PC-3 (cell line): ENCODE data around the gene EPN1. TPM values are rescaled to one million over a fixed set of nuclear protein-coding genes. Genes with fewer than 3 reads are reported as not detected.
A peak's percentile ranks its signal among the peaks of the same experiment; 100 is the strongest.

Source experiments
- ATAC-seq: fragments of 200-7000 bp; cut with Tn5 transposase; 2 replicates; pipeline ENCODE4 v1.9.1; 2020; ENCODE audit warnings: mild to moderate bottlenecking, moderate library complexity
- BruUV-seq: library from RNA; stranded (reverse); fragments of 400-500 nt; replicated peaks from 2 replicates; lab custom pipeline; 2021; lab: Mats Ljungman, UMichigan
- CTCF ChIA-PET: fragments of 300-600 bp; sonication (Branson Sonifier 250); formaldehyde crosslinking; loops from one replicate; lab custom pipeline; 2022; ENCODE audit warnings: antibody characterized with exemption; lab: Charles Lee
- POLR2A ChIA-PET: fragments of 300-600 bp; sonication (Branson Sonifier 250); formaldehyde crosslinking; loops from one replicate; lab custom pipeline; 2022; ENCODE audit warnings: antibody characterized with exemption; ENCODE audit not compliant: unreplicated experiment; lab: Charles Lee
- DNase-seq: peaks from one replicate; pipeline ENCODE4 v3.0.0-alpha.2; 2015
- H2AFZ ChIP-seq: fragments of 300-600 bp; sonication (generic); 2 replicates; pipeline ENCODE4 v1.6.0; 2016; ENCODE audit warnings: antibody characterized with exemption, low read length
- H3F3A ChIP-seq: fragments of 300-600 bp; sonication (generic); one replicate; pipeline ENCODE4 v1.6.0; 2017; ENCODE audit warnings: antibody characterized with exemption, low read length, control low read depth, mild to moderate bottlenecking; ENCODE audit not compliant: unreplicated experiment
- H3K27ac ChIP-seq: fragments of 300-600 bp; sonication (generic); 2 replicates; pipeline ENCODE4 v1.5.1; 2016; ENCODE audit warnings: mild to moderate bottlenecking, low read length
- H3K27me3 ChIP-seq: fragments of 300-600 bp; sonication (generic); 2 replicates; pipeline ENCODE4 v1.6.1; 2016; ENCODE audit warnings: low read length, mixed read lengths
- H3K36me3 ChIP-seq: fragments of 300-600 bp; sonication (generic); 2 replicates; pipeline ENCODE4 v1.6.1; 2016; ENCODE audit warnings: low read depth, mixed run types, low read length, mixed read lengths
- H3K4me1 ChIP-seq: fragments of 300-600 bp; sonication (generic); 2 replicates; pipeline ENCODE4 v1.5.1; 2016; ENCODE audit warnings: low read length; ENCODE audit not compliant: insufficient read depth
- H3K4me2 ChIP-seq: fragments of 300-600 bp; sonication (generic); 2 replicates; pipeline ENCODE4 v1.6.0; 2016; ENCODE audit warnings: low read length
- H3K4me3 ChIP-seq: fragments of 300-600 bp; sonication (generic); 2 replicates; pipeline ENCODE4 v1.5.1; 2016; ENCODE audit warnings: mild to moderate bottlenecking, low read length, mixed read lengths
- H3K79me2 ChIP-seq: fragments of 300-600 bp; sonication (generic); 2 replicates; pipeline ENCODE4 v1.6.1; 2017; ENCODE audit warnings: low read length, mixed read lengths
- H3K9ac ChIP-seq: fragments of 300-600 bp; sonication (generic); 2 replicates; pipeline ENCODE4 v1.6.0; 2016; ENCODE audit warnings: mild to moderate bottlenecking, low read length
- H3K9me2 ChIP-seq: fragments of 300-600 bp; sonication (generic); replicated peaks from 2 replicates; pipeline ENCODE4 v1.6.1; 2016; ENCODE audit warnings: mixed run types, low read length, mixed read lengths
- H3K9me3 ChIP-seq: fragments of 300-600 bp; sonication (generic); 2 replicates; pipeline ENCODE4 v1.6.1; 2016; ENCODE audit warnings: low read length, mixed read lengths
- H4K20me1 ChIP-seq: fragments of 300-600 bp; sonication (generic); 2 replicates; pipeline ENCODE4 v1.6.1; 2016; ENCODE audit warnings: low read length, mixed read lengths
- EZH2 ChIP-seq: fragments of 300-600 bp; sonication (generic); IDR thresholded peaks from one replicate; pipeline ENCODE4 v1.6.1; 2017; ENCODE audit warnings: antibody characterized with exemption, mild to moderate bottlenecking, low read length; ENCODE audit not compliant: unreplicated experiment
- EZH2phosphoT487 ChIP-seq: fragments of 300-600 bp; sonication (generic); IDR thresholded peaks from 2 replicates; pipeline ENCODE4 v1.6.1; 2018; ENCODE audit warnings: mild to moderate bottlenecking, antibody characterized with exemption, low read length, borderline replicate concordance
- intact Hi-C: fragments of 100-400 bp; cut with micrococcal nuclease; formaldehyde crosslinking; loops from 2 replicates; pipeline ENCODE4 v1.9.0; 2023
- total RNA-seq: library from RNA; depleted of rRNA; stranded (reverse); fragments of >200 nt; gene quantifications from 2 replicates; pipeline ENCODE4 v1.2.3, GENCODE V29; 2014
- TF ChIP-seq, protein P1 (sequence below): fragments of 300-600 bp; sonication (generic); conservative IDR thresholded peaks from 2 replicates; pipeline ENCODE4 v1.5.1; 2017; ENCODE audit warnings: antibody characterized with exemption, low read depth, mild to moderate bottlenecking, low read length

Gene EPN1
- total RNA-seq, 1 experiment from 2014 or later: 203 TPM

DNA sequence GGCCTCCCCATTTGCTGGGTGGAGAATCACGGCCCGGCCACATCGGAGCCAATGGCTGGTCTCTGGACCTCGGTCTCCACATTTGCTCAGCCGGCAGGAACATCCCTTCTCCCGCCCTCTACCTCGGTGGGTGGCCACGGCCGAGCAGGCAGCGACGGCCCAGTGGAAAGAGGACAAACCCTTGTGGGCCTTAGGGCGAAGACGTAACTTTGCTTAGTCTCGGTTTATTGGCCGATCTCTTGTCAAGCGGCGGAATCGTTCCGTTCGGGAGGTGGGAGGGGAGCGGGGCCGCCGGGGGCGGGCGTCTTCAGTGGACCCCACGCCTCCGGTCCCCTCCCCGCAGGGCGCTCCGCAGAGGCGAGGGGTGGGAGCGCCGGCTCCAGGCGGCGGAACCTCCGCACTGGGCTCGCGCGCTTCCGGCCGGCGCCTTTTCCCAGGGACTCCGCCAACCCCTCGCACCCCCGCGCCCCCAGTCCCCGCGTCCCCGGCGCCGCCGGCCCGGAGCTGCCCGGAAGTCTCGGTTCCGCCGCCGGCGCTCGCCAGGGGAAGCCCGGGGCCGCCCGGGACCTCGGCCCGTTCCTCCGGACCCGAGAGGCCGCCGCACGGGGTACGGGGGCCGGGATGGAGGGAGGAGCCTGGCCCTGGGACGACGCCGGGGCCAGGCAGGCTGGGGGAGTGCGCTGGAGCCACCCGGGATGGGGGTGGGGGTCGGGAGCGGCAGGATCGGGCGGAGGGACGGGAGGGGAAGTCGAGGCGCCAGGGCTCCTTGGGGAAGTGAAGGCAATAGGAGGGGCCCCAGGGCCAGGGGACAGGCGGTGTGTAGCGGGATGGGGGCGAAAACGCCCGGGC, 34.2 kb upstream of the EPN1 start, which contains the start of gene ZNF580:
Gene ZNF580 (plus strand): TSS at position 426 of the 849 bp plus-strand sequence. CDS start 1,507 bp downstream, outside the sequence.
- H3K9me2 ChIP-seq: no peaks in the 10 kb centered on the region
- BruUV-seq: no TSS peak
- peak within 1 kb of the TSS; percentile 95 for H3K9ac ChIP-seq
- peak; percentile 80 for DNase-seq
- peak within 1 kb of the TSS; percentile 96 for H3K4me3 ChIP-seq
- peak; percentile 45 for ATAC-seq
- TF ChIP-seq EZH2 (no peak), EZH2phosphoT487 (no peak)
- TF ChIP-seq, protein P1, sequence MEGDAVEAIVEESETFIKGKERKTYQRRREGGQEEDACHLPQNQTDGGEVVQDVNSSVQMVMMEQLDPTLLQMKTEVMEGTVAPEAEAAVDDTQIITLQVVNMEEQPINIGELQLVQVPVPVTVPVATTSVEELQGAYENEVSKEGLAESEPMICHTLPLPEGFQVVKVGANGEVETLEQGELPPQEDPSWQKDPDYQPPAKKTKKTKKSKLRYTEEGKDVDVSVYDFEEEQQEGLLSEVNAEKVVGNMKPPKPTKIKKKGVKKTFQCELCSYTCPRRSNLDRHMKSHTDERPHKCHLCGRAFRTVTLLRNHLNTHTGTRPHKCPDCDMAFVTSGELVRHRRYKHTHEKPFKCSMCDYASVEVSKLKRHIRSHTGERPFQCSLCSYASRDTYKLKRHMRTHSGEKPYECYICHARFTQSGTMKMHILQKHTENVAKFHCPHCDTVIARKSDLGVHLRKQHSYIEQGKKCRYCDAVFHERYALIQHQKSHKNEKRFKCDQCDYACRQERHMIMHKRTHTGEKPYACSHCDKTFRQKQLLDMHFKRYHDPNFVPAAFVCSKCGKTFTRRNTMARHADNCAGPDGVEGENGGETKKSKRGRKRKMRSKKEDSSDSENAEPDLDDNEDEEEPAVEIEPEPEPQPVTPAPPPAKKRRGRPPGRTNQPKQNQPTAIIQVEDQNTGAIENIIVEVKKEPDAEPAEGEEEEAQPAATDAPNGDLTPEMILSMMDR: no peak
- H3K4me1 ChIP-seq: peaks cover 42% of the 10 kb centered on the region
- H2AFZ ChIP-seq: peak within 1 kb of the TSS; percentile 94
- H3K79me2 ChIP-seq: peaks cover 87% of the 10 kb centered on the region
- H3K27ac ChIP-seq: peak within 1 kb of the TSS; percentile 62
- intact Hi-C loops: loop anchor here (2.0 kb wide), 1 partner anchor 42 kb away; the partner anchor contains the start of gene FIZ1
- 0 out of 2 replicates have a peak, but pooled peaks cover 4% of the 10 kb centered on the region for H4K20me1 ChIP-seq
- no peaks in the 10 kb centered on the region for H3K27me3 ChIP-seq
- peak within 1 kb of the TSS; percentile 85 for H3K4me2 ChIP-seq
- POLR2A ChIA-PET: interaction anchor here (0.7 kb wide), 1 partner anchor 35 kb away, joined by 5 read pairs; no protein-coding TSS in a partner anchor
- no peaks in the 10 kb centered on the region for H3K9me3 ChIP-seq
- peaks cover 14% of the 10 kb centered on the region for H3K36me3 ChIP-seq
- CTCF ChIA-PET: interaction anchor here (0.6 kb wide), 1 partner anchor 16 kb away, joined by 7 read pairs; the partner anchor contains the start of gene ZNF784
- peaks cover 4% of the 10 kb centered on the region for H3F3A ChIP-seq

DNA sequence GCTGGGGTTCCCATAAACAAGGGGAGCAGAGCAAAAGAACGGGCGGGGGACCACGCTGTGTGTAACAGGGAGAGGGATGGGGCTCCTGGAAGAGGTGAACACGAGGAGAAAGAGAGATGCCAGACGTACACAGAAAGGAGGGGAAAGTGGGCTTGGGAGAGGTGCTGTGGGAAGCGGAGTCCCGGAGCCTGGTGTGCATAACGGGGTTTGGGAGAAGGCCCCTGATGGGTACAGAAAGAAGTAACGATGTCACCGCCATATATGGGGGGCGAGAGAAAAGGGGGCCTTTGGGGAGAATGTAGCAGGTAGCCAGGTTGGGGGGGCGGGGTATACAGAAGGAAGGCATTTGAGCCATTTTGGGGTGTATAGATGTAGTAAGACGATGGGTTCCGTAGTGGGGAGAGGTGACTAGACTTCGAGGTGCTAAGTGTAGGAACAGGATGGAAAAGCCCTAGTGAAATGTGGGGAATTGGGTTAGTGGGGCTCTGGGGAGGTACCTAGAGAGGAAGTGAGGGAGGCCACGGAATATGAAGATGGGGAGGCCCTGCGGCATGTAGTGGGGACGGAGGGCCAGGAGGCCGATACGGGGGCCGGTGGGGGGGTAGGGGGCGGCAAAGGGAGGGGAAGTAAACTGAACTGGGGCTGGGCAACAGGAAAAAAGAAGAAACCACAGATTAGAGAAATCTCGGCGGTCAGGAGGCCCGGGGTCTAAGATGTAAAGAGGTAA, 33.4 kb upstream of the EPN1 start:
- peak; percentile 2 for ATAC-seq
- intact Hi-C loops: loop anchor here (2.0 kb wide), 1 partner anchor 43 kb away; the partner anchor contains the start of gene FIZ1

More for the DNA sequence above, 33.4 kb upstream of the EPN1 start:
- TF ChIP-seq, protein P1: no peak
- TF ChIP-seq EZH2: no peak
- TF ChIP-seq EZH2phosphoT487: no peak
- H3K9me2 ChIP-seq: no peaks in the 10 kb centered on the region
- H3K9ac ChIP-seq: peak overlapping the region; percentile 95
- ChIA-PET POLR2A (interaction anchor here (0.7 kb wide), 1 partner anchor 34 kb away, joined by 5 read pairs; no protein-coding TSS in a partner anchor), CTCF (interaction anchor here (0.6 to 1.5 kb wide), 2 partner anchors 13 to 17 kb away, joined by 6 to 7 read pairs; partner anchors contain the start of genes U2AF2 and ZNF784)
- BruUV-seq: no TSS peak
- 0 out of 2 replicates have a peak, but pooled peaks cover 4% of the 10 kb centered on the region for H4K20me1 ChIP-seq
- peaks cover 34% of the 10 kb centered on the region for H3K4me1 ChIP-seq
- no peaks in the 10 kb centered on the region for H3K9me3 ChIP-seq
- peaks cover 79% of the 10 kb centered on the region for H3K79me2 ChIP-seq
- peaks cover 4% of the 10 kb centered on the region for H3F3A ChIP-seq
- DNase-seq: no peak
- peak overlapping the region; percentile 85 for H3K4me2 ChIP-seq
- peak overlapping the region; percentile 96 for H3K4me3 ChIP-seq
- H3K27ac ChIP-seq: peak overlapping the region; percentile 62
- peak overlapping the region; percentile 94 for H2AFZ ChIP-seq
- no peaks in the 10 kb centered on the region for H3K27me3 ChIP-seq
- H3K36me3 ChIP-seq: peaks cover 14% of the 10 kb centered on the region
